CD4-positive, alpha-beta T cell (primary cell): ENCODE results near the gene FBLN1. TPM values are rescaled to one million over a fixed set of nuclear protein-coding genes. Genes with fewer than 3 reads are reported as not detected.

ENCODE experiments used
- ATAC-seq: fragments of 200-7000 bp; cut with Tn5 transposase; one replicate; pipeline ENCODE4 v1.10.0; 2022; ENCODE audit warnings: mild to moderate bottlenecking; ENCODE audit not compliant: poor library complexity
- CTCF ChIA-PET: fragments of 350-600 bp; sonication (Branson Sonifier 250); formaldehyde crosslinking; loops from one replicate; lab custom pipeline; 2021; ENCODE audit warnings: antibody characterized with exemption, inconsistent platforms; lab: Charles Lee
- POLR2A ChIA-PET: fragments of 350-600 bp; sonication (Branson Sonifier 250); formaldehyde crosslinking; loops from one replicate; lab custom pipeline; 2021; ENCODE audit warnings: antibody characterized with exemption, inconsistent platforms; lab: Charles Lee
- DNase-seq, 14 experiments: peaks; one replicate each; pipeline ENCODE4 v3.0.0-alpha.2; 2013 to 2020; ENCODE audit warnings: mixed read lengths in 2 of 14
- H3K27ac ChIP-seq, 2 donors: one replicate each; pipeline versions ENCODE4 v1.5.1 to v1.7.0; 2013; ENCODE audit warnings: low read length in 2 of 2, low read depth in 1 of 2, mild to moderate bottlenecking in 1 of 2
- H3K27me3 ChIP-seq, 2 experiments: 1 replicate in 1 of 2; 2 replicates in 1 of 2; pipeline versions ENCODE4 v1.6.1 to v1.7.0; 2013; ENCODE audit warnings: low read length in 2 of 2, control low read depth in 1 of 2, mild to moderate bottlenecking in 1 of 2, moderate library complexity in 1 of 2; ENCODE audit not compliant: insufficient read depth in 2 of 2, control insufficient read depth in 1 of 2
- H3K36me3 ChIP-seq: one replicate; pipeline ENCODE4 v1.6.1; 2013; ENCODE audit warnings: low read length, control low read depth; ENCODE audit not compliant: insufficient read depth
- H3K4me1 ChIP-seq: one replicate; pipeline ENCODE4 v1.6.1; 2013; ENCODE audit warnings: low read length, control low read depth; ENCODE audit not compliant: insufficient read depth
- H3K4me3 ChIP-seq: one replicate; pipeline ENCODE4 v1.5.1; 2013; ENCODE audit warnings: mild to moderate bottlenecking, low read length, moderate library complexity
- H3K9me3 ChIP-seq, 2 experiments: 1 replicate in 1 of 2; 2 replicates in 1 of 2; pipeline versions ENCODE4 v1.6.1 to v1.7.0; 2013; ENCODE audit warnings: low read length in 2 of 2, mild to moderate bottlenecking in 2 of 2, control low read depth in 1 of 2, moderate library complexity in 1 of 2; ENCODE audit not compliant: control insufficient read depth in 1 of 2, insufficient read depth in 1 of 2
- H3K27ac Mint-ChIP-seq: one replicate; pipeline ENCODE4 v1.8.0; 2020; ENCODE audit warnings: mixed read lengths
- H3K27me3 Mint-ChIP-seq: one replicate; pipeline ENCODE4 v1.8.0; 2021; ENCODE audit warnings: mixed read lengths
- H3K36me3 Mint-ChIP-seq: one replicate; pipeline ENCODE4 v1.8.0; 2021; ENCODE audit warnings: low read depth, mixed read lengths
- H3K4me1 Mint-ChIP-seq: one replicate; pipeline ENCODE4 v1.8.0; 2021; ENCODE audit warnings: low read depth, mixed read lengths
- H3K4me3 Mint-ChIP-seq: one replicate; pipeline ENCODE4 v1.8.0; 2020; ENCODE audit warnings: mild to moderate bottlenecking, mixed read lengths
- H3K9me3 Mint-ChIP-seq: one replicate; pipeline ENCODE4 v1.8.0; 2020; ENCODE audit warnings: mixed read lengths
- intact Hi-C, 2 experiments: fragments of 100-400 bp; cut with DNase I in 1 of 2; cut with micrococcal nuclease in 1 of 2; formaldehyde crosslinking; loops; one replicate each; pipeline versions ENCODE4 v1.15.1 to v1.9.0; 2023 to 2025; cut with DNase I, micrococcal nuclease
- total RNA-seq, 174 experiments: library from RNA in 2 of 174; stranded (reverse) in 2 of 174; gene quantifications; one replicate each; pipeline ENCODE4 v1.2.3 and lab custom pipeline; 2021 to 2026
- TF ChIP-seq, protein P1 (sequence below): fragments of 200-600 bp; IDR thresholded peaks from one replicate; pipeline ENCODE4 v1.8.0; 2022; ENCODE audit warnings: antibody characterized with exemption, mild to moderate bottlenecking

Gene FBLN1
- total RNA-seq, 2 experiments from 2014 or later: not detected

DNA sequence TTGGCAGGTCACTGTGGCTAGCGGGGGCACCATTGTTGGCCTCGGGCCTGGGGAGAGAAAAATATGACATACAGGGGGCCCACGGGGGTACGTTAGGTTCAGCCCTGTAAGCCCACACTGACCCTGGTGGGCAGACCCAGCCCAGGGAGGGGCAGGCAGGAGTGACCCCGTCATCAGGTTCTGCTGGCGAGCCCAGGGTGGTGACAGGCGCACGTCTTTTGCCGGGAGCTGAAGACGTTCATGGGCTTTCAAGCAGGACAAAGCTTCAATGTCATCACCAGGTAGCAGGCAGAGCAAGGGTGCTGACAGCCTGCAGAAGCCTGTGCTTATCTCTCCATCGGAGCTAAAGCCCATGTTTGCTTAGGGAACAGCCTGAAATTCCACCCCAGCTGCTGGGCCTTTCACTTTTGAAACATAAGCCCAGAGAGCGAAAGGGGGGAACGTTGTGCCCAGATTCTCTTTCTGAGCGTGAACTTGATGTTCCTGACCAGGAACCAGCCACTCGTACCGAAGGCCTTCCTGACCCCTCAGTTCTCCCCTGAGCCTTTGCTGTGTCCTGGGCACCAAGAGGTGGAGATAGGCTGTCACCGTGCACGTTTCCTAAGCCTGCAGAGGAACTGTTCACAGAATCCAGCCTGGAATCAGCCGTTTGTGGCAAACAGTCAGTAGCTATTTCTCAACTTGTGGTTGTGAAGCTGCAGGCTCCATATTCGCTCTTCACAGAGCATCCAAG is 94.9 kb downstream of the FBLN1 start:
- no peaks in the 10 kb centered on the region for H3K36me3 Mint-ChIP-seq
- Histone ChIP-seq H3K36me3 (no peaks in the 10 kb centered on the region), H3K27me3 (peaks cover 0 to 3% of the 10 kb centered on the region in 2 experiments), H3K4me1 (no peaks in the 10 kb centered on the region), H3K27ac (no peak overlapping the region), H3K9me3 (no peaks in the 10 kb centered on the region), H3K4me3 (no peak overlapping the region)
- no peak overlapping the region for H3K27ac Mint-ChIP-seq
- ChIA-PET POLR2A (no interaction called here), CTCF (no interaction called here)
- ATAC-seq (no peak), DNase-seq (no peak)
- H3K9me3 Mint-ChIP-seq: no peaks in the 10 kb centered on the region
- TF ChIP-seq, protein P1, sequence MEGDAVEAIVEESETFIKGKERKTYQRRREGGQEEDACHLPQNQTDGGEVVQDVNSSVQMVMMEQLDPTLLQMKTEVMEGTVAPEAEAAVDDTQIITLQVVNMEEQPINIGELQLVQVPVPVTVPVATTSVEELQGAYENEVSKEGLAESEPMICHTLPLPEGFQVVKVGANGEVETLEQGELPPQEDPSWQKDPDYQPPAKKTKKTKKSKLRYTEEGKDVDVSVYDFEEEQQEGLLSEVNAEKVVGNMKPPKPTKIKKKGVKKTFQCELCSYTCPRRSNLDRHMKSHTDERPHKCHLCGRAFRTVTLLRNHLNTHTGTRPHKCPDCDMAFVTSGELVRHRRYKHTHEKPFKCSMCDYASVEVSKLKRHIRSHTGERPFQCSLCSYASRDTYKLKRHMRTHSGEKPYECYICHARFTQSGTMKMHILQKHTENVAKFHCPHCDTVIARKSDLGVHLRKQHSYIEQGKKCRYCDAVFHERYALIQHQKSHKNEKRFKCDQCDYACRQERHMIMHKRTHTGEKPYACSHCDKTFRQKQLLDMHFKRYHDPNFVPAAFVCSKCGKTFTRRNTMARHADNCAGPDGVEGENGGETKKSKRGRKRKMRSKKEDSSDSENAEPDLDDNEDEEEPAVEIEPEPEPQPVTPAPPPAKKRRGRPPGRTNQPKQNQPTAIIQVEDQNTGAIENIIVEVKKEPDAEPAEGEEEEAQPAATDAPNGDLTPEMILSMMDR: no peak
- intact Hi-C loops: no loop called here
- no peak overlapping the region for H3K4me3 Mint-ChIP-seq
- H3K4me1 Mint-ChIP-seq: no peaks in the 10 kb centered on the region
- H3K27me3 Mint-ChIP-seq: no peaks in the 10 kb centered on the region

DNA sequence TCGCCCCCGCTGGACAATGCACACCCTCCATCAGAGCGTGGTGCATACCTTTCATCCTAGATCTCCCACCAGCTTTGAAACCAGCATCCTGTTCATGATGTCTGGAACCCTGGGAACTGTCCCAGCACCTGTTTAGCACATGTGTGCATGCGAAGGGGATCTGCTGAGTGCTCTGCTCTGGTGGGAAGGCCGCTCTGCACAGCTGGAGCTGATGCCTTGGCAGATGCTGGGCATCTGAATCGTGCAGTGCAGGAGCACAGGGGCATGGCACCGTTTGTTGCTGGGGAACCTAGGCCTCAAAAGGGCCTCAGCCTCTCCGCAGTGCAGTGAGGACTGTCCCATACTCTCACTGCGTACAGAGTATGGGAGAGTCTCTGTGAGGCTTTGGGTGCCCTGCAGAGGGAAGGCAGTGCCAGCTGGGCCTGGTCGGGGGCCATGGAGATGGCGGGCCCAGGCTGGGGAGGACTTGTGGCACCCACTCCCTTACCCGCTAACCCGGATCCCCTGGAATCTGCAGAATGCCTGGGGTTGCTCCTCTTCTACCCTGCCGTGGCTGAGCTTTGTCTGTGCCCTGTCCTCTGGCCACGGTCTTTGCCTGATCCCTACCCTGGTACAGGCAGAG is 96.0 kb downstream of the FBLN1 start:
- peaks cover 0 to 3% of the 10 kb centered on the region in 2 experiments for H3K27me3 ChIP-seq
- no peak overlapping the region for H3K27ac ChIP-seq
- DNase-seq: no peak
- no peak for ATAC-seq
- no peaks in the 10 kb centered on the region for H3K36me3 ChIP-seq
- Mint-ChIP-seq H3K9me3 (no peaks in the 10 kb centered on the region), H3K4me1 (no peaks in the 10 kb centered on the region), H3K4me3 (no peak overlapping the region), H3K27ac (no peak overlapping the region), H3K27me3 (peaks cover 6% of the 10 kb centered on the region), H3K36me3 (no peaks in the 10 kb centered on the region)
- POLR2A ChIA-PET: no interaction called here
- CTCF ChIA-PET: no interaction called here
- H3K4me1 ChIP-seq: no peaks in the 10 kb centered on the region
- no peaks in the 10 kb centered on the region for H3K9me3 ChIP-seq
- intact Hi-C loops: no loop called here
- H3K4me3 ChIP-seq: no peak overlapping the region
- TF ChIP-seq, protein P1: no peak

DNA sequence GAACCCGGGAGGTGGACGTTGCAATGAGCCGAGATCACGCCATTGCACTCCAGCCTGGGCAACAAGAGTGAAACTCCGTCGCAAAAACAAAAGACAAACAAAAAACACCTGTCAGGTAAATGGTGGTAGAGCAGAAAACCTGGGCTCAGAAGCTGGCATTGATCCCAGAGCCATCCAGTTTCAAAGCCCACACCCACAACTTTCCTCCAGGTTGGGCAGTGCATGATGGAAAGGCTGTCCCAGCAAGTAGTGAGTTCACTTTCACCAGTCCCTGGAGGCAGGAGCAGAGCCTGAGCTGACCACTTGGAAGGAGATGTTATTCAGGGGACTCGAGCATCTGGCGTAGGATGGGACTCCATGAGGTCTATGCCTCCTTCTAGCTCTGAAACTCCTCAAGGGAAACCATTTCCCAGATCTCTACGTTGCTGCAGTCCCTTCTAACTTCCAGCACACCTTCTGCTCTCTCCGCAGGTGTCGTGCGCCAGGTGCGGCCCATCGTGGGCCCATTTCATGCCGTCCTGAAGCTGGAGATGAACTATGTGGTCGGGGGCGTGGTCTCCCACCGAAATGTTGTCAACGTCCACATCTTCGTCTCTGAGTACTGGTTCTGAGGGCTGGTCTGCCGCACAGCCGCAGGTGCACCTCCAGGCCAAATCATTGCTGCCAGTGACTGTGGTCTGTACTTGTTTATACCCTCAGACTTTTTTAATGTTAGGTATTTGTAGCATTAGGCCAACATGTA is 97.3 kb downstream of the FBLN1 start:
- TF ChIP-seq, protein P1: no peak
- no peaks in the 10 kb centered on the region for H3K4me1 Mint-ChIP-seq
- H3K4me1 ChIP-seq: no peaks in the 10 kb centered on the region
- DNase-seq: no peak
- no peaks in the 10 kb centered on the region for H3K36me3 Mint-ChIP-seq
- no peak overlapping the region for H3K27ac Mint-ChIP-seq
- no peak overlapping the region for H3K27ac ChIP-seq
- ChIA-PET CTCF (no interaction called here), POLR2A (no interaction called here)
- peaks cover 0 to 3% of the 10 kb centered on the region in 2 experiments for H3K27me3 ChIP-seq
- H3K4me3 ChIP-seq: no peak overlapping the region
- no peaks in the 10 kb centered on the region for H3K9me3 Mint-ChIP-seq
- peaks cover 6% of the 10 kb centered on the region for H3K27me3 Mint-ChIP-seq
- ATAC-seq: no peak
- intact Hi-C loops: no loop called here
- no peaks in the 10 kb centered on the region for H3K9me3 ChIP-seq
- no peak overlapping the region for H3K4me3 Mint-ChIP-seq
- no peaks in the 10 kb centered on the region for H3K36me3 ChIP-seq
